ENCODE measurements around the gene HLA-F. TPM values are rescaled to one million over a fixed set of nuclear protein-coding genes. Genes with fewer than 3 reads are reported as not detected.

Gene HLA-F
- total RNA-seq, 4 donors from 2014 or later: 8.7 to 56.1 (median 31.0) TPM

DNA sequence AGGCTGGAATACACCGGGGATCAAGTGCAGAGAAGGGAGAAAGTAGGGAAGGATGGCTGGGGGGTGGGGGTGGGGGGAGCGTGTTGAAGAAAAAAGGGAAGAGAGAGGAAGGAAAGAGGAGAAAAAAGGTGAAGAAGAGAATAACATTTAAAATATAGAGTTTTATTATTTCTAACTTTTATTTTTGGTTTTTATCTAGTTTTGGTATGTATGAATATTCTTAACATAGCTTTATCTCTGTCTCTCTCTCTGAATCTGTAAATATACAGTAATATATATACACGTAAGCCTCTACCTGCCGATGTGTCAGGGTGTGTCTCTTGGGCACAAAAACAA is 30.0 kb downstream of the HLA-F start:
- Histone ChIP-seq H3K36me3 (no peaks in the 10 kb centered on the region), H3K4me3 (peak overlapping the region; percentile 47 to 83 (median 62)), H3K9me3 (no peaks in the 10 kb centered on the region), H3K4me1 (peaks cover 11 to 42% (median 14%) of the 10 kb centered on the region in 3 donors), H3K27ac (peak overlapping the region; percentile 85 to 97 (median 92)), H3K27me3 (peaks cover 0 to 25% (median 0%) of the 10 kb centered on the region in 4 donors)
- TF ChIP-seq POLR2A (IDR thresholded peaks at IDR 0.05): no peak
- TF ChIP-seq, protein P1, sequence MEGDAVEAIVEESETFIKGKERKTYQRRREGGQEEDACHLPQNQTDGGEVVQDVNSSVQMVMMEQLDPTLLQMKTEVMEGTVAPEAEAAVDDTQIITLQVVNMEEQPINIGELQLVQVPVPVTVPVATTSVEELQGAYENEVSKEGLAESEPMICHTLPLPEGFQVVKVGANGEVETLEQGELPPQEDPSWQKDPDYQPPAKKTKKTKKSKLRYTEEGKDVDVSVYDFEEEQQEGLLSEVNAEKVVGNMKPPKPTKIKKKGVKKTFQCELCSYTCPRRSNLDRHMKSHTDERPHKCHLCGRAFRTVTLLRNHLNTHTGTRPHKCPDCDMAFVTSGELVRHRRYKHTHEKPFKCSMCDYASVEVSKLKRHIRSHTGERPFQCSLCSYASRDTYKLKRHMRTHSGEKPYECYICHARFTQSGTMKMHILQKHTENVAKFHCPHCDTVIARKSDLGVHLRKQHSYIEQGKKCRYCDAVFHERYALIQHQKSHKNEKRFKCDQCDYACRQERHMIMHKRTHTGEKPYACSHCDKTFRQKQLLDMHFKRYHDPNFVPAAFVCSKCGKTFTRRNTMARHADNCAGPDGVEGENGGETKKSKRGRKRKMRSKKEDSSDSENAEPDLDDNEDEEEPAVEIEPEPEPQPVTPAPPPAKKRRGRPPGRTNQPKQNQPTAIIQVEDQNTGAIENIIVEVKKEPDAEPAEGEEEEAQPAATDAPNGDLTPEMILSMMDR (IDR thresholded peaks at IDR 0.05): no peak
- WGBS, 2 donors: 7 to 11% methylated on average over 4 of the region's 4 CpGs
- intact Hi-C loops (cut with DNase I): no loop called here
- no peak for DNase-seq

DNA sequence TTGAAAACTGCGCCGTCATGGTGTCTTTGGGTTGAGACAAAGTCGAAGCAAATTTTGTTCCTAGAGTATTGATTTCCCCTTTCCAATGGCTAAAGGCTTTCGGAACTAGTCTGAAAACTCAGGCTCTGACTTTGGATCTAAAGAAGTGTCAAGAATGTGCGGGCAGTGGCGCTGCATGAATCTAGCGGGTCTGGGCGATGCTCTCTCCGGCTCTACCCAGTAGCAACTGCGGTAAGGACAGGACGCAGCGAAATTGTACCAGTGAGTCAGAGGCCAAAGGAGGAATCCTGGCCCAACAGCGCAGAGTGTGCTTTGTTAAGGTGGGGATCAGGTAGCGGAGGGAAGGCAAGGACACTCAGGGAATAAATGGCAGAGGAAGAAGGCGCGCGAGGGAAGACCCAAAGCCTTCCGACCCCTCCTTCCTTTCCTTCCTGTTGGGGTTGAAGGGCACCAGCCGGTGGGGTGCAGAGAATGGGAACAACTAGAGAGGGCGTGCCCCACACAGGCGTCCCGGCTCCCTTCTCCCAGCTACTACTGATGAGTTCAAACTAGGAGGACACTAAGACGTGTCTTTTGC is 32.1 kb downstream of the HLA-F start:
- TF ChIP-seq POLR2A (IDR thresholded peaks at IDR 0.05): no peak
- TF ChIP-seq, protein P1 (IDR thresholded peaks at IDR 0.05): no peak
- 58 to 74% methylated on average over 20 to 23 of the region's 23 CpGs for WGBS, 2 donors

DNA sequence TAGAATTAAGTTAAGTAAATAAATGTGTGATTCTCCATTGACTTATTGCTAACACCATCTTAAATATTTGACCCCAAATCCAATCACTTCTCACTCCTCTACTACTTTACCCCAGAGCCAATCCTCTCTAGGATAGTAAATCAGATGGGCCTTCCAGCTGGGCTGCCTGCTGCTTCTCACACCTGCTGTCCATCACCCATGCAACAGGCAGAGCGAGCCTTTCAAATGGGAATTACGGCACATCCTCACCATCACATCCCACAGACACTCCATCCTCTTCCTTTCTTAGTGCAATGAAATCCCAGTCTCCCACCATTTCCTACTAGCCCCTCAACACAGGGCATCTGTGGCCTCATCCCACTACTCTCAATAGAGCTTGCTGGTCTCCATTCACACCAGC is 34.0 kb downstream of the HLA-F start:
- no peak for DNase-seq
- H3K36me3 ChIP-seq: no peaks in the 10 kb centered on the region
- peaks cover 0 to 25% (median 0%) of the 10 kb centered on the region in 4 donors for H3K27me3 ChIP-seq
- 73 to 90% methylated on average over 2 of the region's 2 CpGs for WGBS, 2 donors
- H3K4me3 ChIP-seq: no peak overlapping the region
- TF ChIP-seq POLR2A (IDR thresholded peaks at IDR 0.05): no peak
- H3K27ac ChIP-seq: no peak overlapping the region
- peaks cover 0 to 13% (median 0%) of the 10 kb centered on the region in 3 donors for H3K4me1 ChIP-seq
- intact Hi-C loops (cut with DNase I): no loop called here
- H3K9me3 ChIP-seq: no peaks in the 10 kb centered on the region

More for the DNA sequence above, 32.1 kb downstream of the HLA-F start:
- Histone ChIP-seq H3K27me3 (peaks cover 0 to 25% (median 0%) of the 10 kb centered on the region in 4 donors), H3K4me3 (no peak overlapping the region), H3K4me1 (peaks cover 6 to 25% (median 9%) of the 10 kb centered on the region in 3 donors), H3K9me3 (no peaks in the 10 kb centered on the region), H3K27ac (no peak overlapping the region), H3K36me3 (no peaks in the 10 kb centered on the region)
- no peak for DNase-seq
- intact Hi-C loops (cut with DNase I): no loop called here

DNA sequence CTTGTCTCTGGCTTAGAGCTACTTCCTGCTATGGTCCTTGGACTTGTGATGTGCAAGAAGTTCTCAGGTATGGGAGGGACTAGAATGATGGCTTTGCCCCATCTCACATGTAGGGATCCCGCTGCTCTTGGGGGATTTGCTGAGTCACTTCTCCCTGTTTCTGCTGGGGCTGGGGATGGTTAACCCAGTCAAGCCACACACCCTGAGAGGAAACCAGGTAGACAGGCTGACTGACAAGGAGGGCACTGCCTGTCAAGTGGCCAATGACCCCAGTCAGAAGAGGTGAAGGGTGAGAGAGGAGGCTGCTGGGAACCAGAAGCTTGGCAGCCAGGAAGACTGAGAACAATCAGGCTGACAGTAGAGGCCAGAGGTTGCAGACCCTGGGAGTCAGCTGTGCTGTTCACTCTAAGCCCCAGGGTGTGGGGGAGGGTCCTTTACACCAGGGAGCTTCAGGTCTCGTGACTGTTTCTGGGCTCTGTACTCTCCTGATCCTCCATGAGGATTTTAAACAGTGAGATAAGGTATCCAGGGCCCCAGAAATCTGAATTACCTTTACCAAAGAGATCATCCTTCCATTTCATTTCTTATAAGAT is 34.6 kb downstream of the HLA-F start:
- 0 to 40% methylated on average over 1 of the region's 2 CpGs for WGBS, 2 donors
- Histone ChIP-seq H3K36me3 (no peaks in the 10 kb centered on the region), H3K27ac (no peak overlapping the region), H3K9me3 (no peaks in the 10 kb centered on the region), H3K4me3 (no peak overlapping the region), H3K4me1 (peaks cover 0 to 12% (median 3%) of the 10 kb centered on the region in 3 donors), H3K27me3 (peaks cover 0 to 25% (median 0%) of the 10 kb centered on the region in 4 donors)
- intact Hi-C loops (cut with DNase I): no loop called here
- no peak for DNase-seq
- TF ChIP-seq POLR2A (IDR thresholded peaks at IDR 0.05): no peak
- TF ChIP-seq, protein P1 (IDR thresholded peaks at IDR 0.05): no peak

DNA sequence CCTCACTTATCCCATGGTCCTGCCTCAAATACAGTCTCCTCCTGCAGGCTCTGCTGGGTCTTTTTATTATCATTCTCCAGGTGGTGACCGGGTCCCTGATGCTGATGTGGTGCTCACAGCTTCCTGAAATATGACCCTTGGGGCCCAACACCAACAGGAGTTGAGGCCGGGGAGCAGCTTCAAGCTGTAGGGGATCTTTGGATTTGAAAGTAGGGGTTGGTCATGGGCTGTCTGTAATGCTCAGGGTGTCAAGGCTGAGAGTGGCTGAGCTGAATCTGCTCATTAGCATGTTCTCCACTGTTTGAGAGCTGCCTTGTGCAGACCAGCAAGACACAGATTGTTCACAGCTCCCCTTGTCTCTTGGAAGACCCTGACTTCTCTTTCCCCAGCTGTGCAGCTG is 35.5 kb downstream of the HLA-F start:
- WGBS, 2 donors: 83 to 88% methylated on average over 1 to 2 of the region's 2 CpGs
- Histone ChIP-seq H3K4me1 (peaks cover 0 to 13% (median 10%) of the 10 kb centered on the region in 3 donors), H3K9me3 (no peaks in the 10 kb centered on the region), H3K4me3 (no peak overlapping the region), H3K36me3 (no peaks in the 10 kb centered on the region), H3K27me3 (peaks cover 0 to 25% (median 0%) of the 10 kb centered on the region in 4 donors), H3K27ac (no peak overlapping the region)
- TF ChIP-seq POLR2A (IDR thresholded peaks at IDR 0.05): no peak
- TF ChIP-seq, protein P1 (IDR thresholded peaks at IDR 0.05): no peak
- DNase-seq: no peak
- intact Hi-C loops (cut with DNase I): no loop called here

Measured in esophagus squamous epithelium (tissue), 5 donors.